ENCODE results near the gene TNRC18.

DNA sequence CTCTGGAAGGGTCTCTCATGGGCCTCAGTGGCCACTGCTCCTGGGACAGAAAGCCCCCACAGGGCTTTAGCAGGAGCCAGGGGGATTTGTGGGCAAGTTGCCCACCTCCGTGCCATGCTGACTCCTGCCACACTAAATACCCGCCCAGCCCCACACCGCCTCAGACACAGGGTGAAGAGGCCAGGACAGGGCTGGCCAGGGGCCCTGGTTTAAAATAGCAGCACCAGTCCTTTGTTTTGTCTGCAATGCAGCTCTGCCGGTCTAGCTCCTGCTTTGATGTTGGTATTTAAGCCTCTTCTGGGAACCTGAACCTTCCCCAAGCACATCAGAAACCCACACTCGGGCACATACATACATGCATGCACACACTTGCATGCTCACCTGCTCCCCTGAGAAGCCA is 14.4 kb upstream of the TNRC18 start:
- TF ChIP-seq, protein P1, sequence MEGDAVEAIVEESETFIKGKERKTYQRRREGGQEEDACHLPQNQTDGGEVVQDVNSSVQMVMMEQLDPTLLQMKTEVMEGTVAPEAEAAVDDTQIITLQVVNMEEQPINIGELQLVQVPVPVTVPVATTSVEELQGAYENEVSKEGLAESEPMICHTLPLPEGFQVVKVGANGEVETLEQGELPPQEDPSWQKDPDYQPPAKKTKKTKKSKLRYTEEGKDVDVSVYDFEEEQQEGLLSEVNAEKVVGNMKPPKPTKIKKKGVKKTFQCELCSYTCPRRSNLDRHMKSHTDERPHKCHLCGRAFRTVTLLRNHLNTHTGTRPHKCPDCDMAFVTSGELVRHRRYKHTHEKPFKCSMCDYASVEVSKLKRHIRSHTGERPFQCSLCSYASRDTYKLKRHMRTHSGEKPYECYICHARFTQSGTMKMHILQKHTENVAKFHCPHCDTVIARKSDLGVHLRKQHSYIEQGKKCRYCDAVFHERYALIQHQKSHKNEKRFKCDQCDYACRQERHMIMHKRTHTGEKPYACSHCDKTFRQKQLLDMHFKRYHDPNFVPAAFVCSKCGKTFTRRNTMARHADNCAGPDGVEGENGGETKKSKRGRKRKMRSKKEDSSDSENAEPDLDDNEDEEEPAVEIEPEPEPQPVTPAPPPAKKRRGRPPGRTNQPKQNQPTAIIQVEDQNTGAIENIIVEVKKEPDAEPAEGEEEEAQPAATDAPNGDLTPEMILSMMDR (IDR thresholded peaks at IDR 0.05) = no peak
- TF ChIP-seq POLR2A (IDR thresholded peaks at IDR 0.05) (no peak), POLR2AphosphoS5 (IDR thresholded peaks at IDR 0.05) (no peak)

Measured in suprapubic skin (tissue), 4 donors.